HG03469 (cell line): ENCODE measurements around the gene DDX49.

Source experiments
- ATAC-seq: cut with Tn5 transposase; IDR thresholded peaks from one replicate; pipeline ENCODE4 v1.9.1; 2021; ENCODE audit warnings: mild to moderate bottlenecking, moderate library complexity, moderate number of reproducible peaks; ENCODE audit not compliant: unreplicated experiment

DDX49 gene

DNA sequence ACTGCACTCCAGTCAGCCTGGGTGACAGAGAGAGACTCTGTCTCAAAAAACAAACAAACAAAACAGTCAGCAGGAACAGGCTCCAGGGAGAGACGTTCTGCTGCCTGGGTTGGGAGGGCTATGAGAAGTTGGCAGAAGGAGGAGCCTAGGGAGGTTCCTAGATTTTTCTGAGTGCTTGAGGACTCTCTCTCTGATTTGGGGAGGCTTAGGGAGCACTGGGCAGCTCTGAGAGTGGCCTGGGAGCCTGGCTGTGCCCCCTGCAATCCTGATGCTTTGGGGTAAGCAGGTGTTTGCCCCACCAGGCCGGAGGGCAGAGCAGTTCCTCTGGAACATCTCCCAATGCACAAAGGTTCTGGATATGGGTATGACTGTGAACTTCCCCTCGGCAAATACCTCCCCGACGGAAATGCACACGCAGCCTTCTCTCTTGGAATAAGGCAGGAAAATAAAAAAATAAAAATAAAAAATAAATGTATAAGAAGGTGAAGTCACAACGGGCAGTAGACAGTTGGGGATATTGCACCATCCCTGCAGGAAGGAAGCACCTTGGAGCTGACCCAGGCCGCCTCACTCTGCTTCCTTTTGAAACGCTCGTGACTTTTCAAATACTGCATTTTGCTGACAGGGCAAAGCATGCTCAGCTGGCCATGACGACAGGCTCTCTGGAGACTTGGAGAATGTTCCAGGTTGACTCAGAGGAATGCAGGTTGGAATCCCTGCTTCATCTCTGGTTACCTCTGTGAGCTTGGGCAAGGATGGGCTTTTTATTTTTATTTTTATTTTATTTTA lies 48.0 kb downstream of the DDX49 start:
- ATAC-seq, result no peak

GRCh38 chr19:18969931-18970659 lies 50.6 kb downstream of the DDX49 start:
- ATAC-seq, result no peak

GRCh38 chr19:18972301-18972811 lies 52.8 kb downstream of the DDX49 start:
- ATAC-seq, result no peak

- ATAC-seq, result no peak
These were observed 53.3 kb downstream of the DDX49 start for GRCh38 chr19:18972851-18973250.

- ATAC-seq, result no peak
These were observed 55.5 kb downstream of the DDX49 start for GRCh38 chr19:18975011-18975410.

GRCh38 chr19:18975869-18976268 lies 56.4 kb downstream of the DDX49 start:
- no peak for ATAC-seq
